Gastroesophageal sphincter (tissue), 4 donors: ENCODE data around the gene NUP62. TPM values are rescaled to one million over a fixed set of nuclear protein-coding genes. Genes with fewer than 3 reads are reported as not detected.

ENCODE experiments used
- ATAC-seq: fragments of 150-250 bp; one replicate; pipeline ENCODE4 v1.9.1; 2016; ENCODE audit warnings: mild to moderate bottlenecking, moderate library complexity
- H3K27ac ChIP-seq, 4 donors: fragments of 200-600 bp; sonication (generic) in 3 of 4; 1 replicate in 3 of 4; 2 replicates in 1 of 4; pipeline ENCODE4 v1.5.1; 2016 to 2019
- H3K27me3 ChIP-seq: fragments of 200-600 bp; sonication (generic); one replicate; pipeline ENCODE4 v1.5.1; 2019
- H3K36me3 ChIP-seq, 2 donors: fragments of 200-600 bp; sonication (generic); one replicate each; pipeline ENCODE4 v1.5.1; 2019; ENCODE audit warnings: control low read depth in 1 of 2
- H3K4me1 ChIP-seq, 3 donors: fragments of 200-600 bp; sonication (generic); 1 replicate in 2 of 3; 2 replicates in 1 of 3; pipeline ENCODE4 v1.5.1; 2016 to 2019; ENCODE audit warnings: control low read depth in 2 of 3
- H3K4me3 ChIP-seq, 2 donors: fragments of 200-600 bp; sonication (generic); one replicate each; pipeline ENCODE4 v1.5.1; 2019; ENCODE audit warnings: mild to moderate bottlenecking in 1 of 2, moderate library complexity in 1 of 2
- H3K9me3 ChIP-seq, 3 donors: fragments of 200-600 bp; sonication (generic); one replicate each; pipeline ENCODE4 v1.5.1; 2017 to 2019; ENCODE audit warnings: control low read depth in 2 of 3
- EP300 ChIP-seq: sonication (generic); formaldehyde crosslinking; IDR thresholded peaks from one replicate; pipeline ENCODE4 v1.6.1; 2017; ENCODE audit warnings: antibody characterized with exemption, mild to moderate bottlenecking
- POLR2A ChIP-seq, 2 donors: fragments of 450-650 bp; IDR thresholded peaks; one replicate each; pipeline ENCODE4 v1.6.1; 2017; ENCODE audit warnings: antibody characterized with exemption in 2 of 2, mild to moderate bottlenecking in 2 of 2, moderate library complexity in 1 of 2
- POLR2AphosphoS5 ChIP-seq: sonication (generic); formaldehyde crosslinking; IDR thresholded peaks from one replicate; pipeline ENCODE4 v1.6.1; 2017; ENCODE audit warnings: antibody characterized with exemption
- WGBS, 2 donors: methylation state at CpG; one replicate each; pipeline ENCODE4 v1.1.5; 2018; ENCODE audit warnings: low coverage in 1 of 2; 5-methylcytosine and 5-hydroxymethylcytosine counted together
- total RNA-seq, 4 donors: library from RNA; depleted of rRNA; stranded (reverse); fragments of >200 nt; gene quantifications; one replicate each; pipeline ENCODE4 v1.1.0, GENCODE V29; 2016
- TF ChIP-seq, protein P1 (sequence below), 4 experiments: fragments of 200-600 bp in 2 of 4; fragments of 450-650 bp in 2 of 4; sonication (generic) in 1 of 4; IDR thresholded peaks; one replicate each; pipeline ENCODE4 v1.5.1; 2017 to 2019; ENCODE audit warnings: antibody characterized with exemption in 4 of 4, mild to moderate bottlenecking in 2 of 4, moderate library complexity in 2 of 4

Gene NUP62
- total RNA-seq, 4 donors from 2014 or later, result 30.1 to 43.2 (median 37.7) TPM

DNA sequence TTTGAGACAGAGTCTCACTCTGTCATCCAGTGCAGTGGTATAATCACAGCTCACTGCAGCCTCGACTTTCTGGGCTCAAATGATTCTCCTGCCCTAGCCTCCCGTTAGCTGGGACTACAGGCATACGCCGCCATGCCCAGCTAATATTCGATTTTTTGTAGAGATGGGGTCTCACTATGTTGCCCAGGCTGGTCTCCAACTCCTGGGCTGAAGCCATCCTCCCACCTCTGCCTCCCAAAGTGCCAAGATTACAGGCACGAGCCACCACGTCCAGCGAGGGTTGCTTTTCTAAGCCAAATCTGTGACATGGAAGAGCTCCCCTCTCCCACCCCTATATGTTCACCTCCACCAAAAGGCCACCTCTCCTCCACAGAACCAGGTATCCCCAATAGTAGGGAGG, 11.2 kb downstream of the NUP62 start:
- TF ChIP-seq POLR2A (IDR thresholded peaks at IDR 0.05), result no peak
- TF ChIP-seq EP300, result no peak
- TF ChIP-seq, protein P1, sequence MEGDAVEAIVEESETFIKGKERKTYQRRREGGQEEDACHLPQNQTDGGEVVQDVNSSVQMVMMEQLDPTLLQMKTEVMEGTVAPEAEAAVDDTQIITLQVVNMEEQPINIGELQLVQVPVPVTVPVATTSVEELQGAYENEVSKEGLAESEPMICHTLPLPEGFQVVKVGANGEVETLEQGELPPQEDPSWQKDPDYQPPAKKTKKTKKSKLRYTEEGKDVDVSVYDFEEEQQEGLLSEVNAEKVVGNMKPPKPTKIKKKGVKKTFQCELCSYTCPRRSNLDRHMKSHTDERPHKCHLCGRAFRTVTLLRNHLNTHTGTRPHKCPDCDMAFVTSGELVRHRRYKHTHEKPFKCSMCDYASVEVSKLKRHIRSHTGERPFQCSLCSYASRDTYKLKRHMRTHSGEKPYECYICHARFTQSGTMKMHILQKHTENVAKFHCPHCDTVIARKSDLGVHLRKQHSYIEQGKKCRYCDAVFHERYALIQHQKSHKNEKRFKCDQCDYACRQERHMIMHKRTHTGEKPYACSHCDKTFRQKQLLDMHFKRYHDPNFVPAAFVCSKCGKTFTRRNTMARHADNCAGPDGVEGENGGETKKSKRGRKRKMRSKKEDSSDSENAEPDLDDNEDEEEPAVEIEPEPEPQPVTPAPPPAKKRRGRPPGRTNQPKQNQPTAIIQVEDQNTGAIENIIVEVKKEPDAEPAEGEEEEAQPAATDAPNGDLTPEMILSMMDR (IDR thresholded peaks at IDR 0.05), result no peak
- no peak for TF ChIP-seq POLR2AphosphoS5
- H3K4me3 ChIP-seq, result no peak overlapping the region
- peaks cover 0 to 16% (median 0%) of the 10 kb centered on the region in 3 donors for H3K4me1 ChIP-seq
- WGBS, 2 donors, result 93 to 100% methylated on average over 2 of the region's 8 CpGs
- no peaks in the 10 kb centered on the region for H3K27me3 ChIP-seq
- no peaks in the 10 kb centered on the region for H3K9me3 ChIP-seq
- peaks cover 0 to 86% of the 10 kb centered on the region in 2 donors for H3K36me3 ChIP-seq
- no peak overlapping the region for H3K27ac ChIP-seq
- no peak for ATAC-seq

GRCh38 chr19:49916839-49917733, 12.2 kb downstream of the NUP62 start:
- Histone ChIP-seq H3K27me3 (no peaks in the 10 kb centered on the region), H3K36me3 (peaks cover 0 to 85% of the 10 kb centered on the region in 2 donors), H3K4me1 (peaks cover 0 to 18% (median 4%) of the 10 kb centered on the region in 3 donors), H3K9me3 (no peaks in the 10 kb centered on the region), H3K27ac (no peak overlapping the region), H3K4me3 (no peak overlapping the region)
- WGBS, 2 donors, result 76 to 82% methylated on average over 8 to 16 of the region's 21 CpGs
- TF ChIP-seq POLR2AphosphoS5 (no peak), EP300 (no peak), POLR2A (IDR thresholded peaks at IDR 0.05) (no peak)
- TF ChIP-seq, protein P1 (IDR thresholded peaks at IDR 0.05), result no peak
- peak; percentile 11 for ATAC-seq

DNA sequence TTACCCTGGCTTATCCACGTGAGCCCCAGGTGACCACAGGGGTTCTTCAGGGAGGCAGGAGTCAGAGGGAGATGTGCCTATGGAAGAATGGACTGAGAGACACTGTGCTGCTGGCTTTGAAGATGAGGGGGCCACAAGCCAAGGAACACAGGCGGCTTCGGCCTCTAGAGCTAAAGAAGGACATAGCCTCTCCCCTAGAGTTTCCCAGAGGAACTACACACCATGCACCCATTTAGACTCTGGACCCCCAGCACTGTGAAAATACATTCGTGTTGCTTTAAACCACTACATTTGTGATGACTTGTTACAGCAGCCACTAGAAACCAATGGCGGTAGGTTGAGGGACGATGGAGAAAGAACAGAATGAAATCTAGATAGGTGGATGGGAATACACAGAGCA, 14.0 kb downstream of the NUP62 start:
- Histone ChIP-seq H3K9me3 (no peaks in the 10 kb centered on the region), H3K36me3 (peaks cover 0 to 67% of the 10 kb centered on the region in 2 donors), H3K27ac (no peak overlapping the region), H3K4me1 (peaks cover 0 to 30% (median 8%) of the 10 kb centered on the region in 3 donors), H3K4me3 (no peak overlapping the region), H3K27me3 (no peaks in the 10 kb centered on the region)
- WGBS, 2 donors, result 98 to 100% methylated on average over 2 to 6 of the region's 6 CpGs
- ATAC-seq, result no peak
- TF ChIP-seq EP300 (no peak), POLR2AphosphoS5 (no peak), POLR2A (IDR thresholded peaks at IDR 0.05) (no peak)
- TF ChIP-seq, protein P1 (IDR thresholded peaks at IDR 0.05), result no peak

DNA sequence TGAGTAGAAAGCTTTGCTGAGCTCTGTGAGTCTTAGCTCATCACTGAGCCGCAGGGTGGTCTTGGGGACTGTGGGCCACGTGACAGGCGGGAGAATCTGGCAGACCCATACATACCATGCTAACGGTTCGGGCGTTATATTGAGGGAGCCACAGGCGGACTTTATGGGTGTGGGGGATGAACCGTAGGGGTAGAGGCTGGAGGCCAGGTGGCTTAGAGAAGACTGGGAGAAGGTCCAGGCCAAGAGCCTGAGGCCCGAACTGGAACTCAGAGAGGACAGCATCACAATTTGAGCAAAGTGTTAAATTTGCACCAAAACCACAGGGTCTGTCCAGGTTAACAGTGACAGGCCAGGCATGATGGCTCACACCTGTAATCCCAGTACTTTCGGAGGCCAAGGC, 15.6 kb downstream of the NUP62 start:
- no peak for TF ChIP-seq POLR2AphosphoS5
- TF ChIP-seq POLR2A (IDR thresholded peaks at IDR 0.05), result no peak
- TF ChIP-seq EP300, result no peak
- TF ChIP-seq, protein P1 (IDR thresholded peaks at IDR 0.05), result no peak
- no peak overlapping the region for H3K4me3 ChIP-seq
- WGBS, 2 donors, result 100% methylated on average over 3 of the region's 10 CpGs; no CpG with 5 or more reads in 1 of the 2 donors
- no peaks in the 10 kb centered on the region for H3K27me3 ChIP-seq
- no peak for ATAC-seq
- peaks cover 0 to 76% of the 10 kb centered on the region in 2 donors for H3K36me3 ChIP-seq
- peak overlapping the region in 1 of 4 donors; percentile 55 for H3K27ac ChIP-seq
- no peaks in the 10 kb centered on the region for H3K9me3 ChIP-seq
- H3K4me1 ChIP-seq, result peaks cover 0 to 34% (median 8%) of the 10 kb centered on the region in 3 donors
